Measurements from ENCODE around the gene GMDS. TPM values are rescaled to one million over a fixed set of nuclear protein-coding genes. Genes with fewer than 3 reads are reported as not detected.
A peak's percentile ranks its signal among the peaks of the same experiment; 100 is the strongest.

GMDS gene
- total and polyA plus RNA-seq, 2 of the 4 experiments (the other 2 are of a cell fraction), result 7.3 to 21.9 TPM

DNA sequence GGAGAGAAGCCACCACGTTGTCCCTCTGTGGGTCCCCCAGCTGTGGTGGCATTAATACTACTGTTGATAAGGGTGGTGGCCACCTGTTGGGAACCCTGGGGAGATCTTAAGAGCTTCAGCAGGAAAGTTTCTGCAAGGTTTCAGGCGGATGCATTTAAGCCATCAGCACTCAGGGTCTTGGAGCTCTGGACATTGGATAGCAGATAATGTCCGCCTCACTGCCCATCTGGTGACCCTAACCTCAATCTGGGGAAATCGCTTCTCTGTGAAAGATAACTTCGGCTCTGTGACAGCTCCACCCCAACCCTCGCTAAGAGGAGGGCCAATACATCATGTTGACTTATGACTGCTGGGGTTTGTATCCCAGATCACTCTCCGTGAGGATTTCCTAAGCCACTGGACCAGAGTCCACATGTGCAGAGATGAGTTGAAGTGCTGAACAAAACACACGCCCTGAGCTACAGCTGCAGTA, 542.8 kb downstream of the GMDS start:
- H3K79me1 ChIP-seq (ENCODE audit: low read depth in 1 of 2, low read length in 2 of 2), result 0 out of 4 replicates have a peak, but pooled peaks cover 0 to 6% of the 10 kb centered on the region in 2 experiments
- DNase-seq, result no peak
- H3K27ac ChIP-seq (ENCODE audit: insufficient read depth, low read length), result peak overlapping the region; percentile 12; the same call in 1 of the 2 replicates
- no peaks in the 10 kb centered on the region for H3K36me3 ChIP-seq (ENCODE audit: control insufficient read depth, insufficient read depth, low read length)
- H3K27me3 ChIP-seq (ENCODE audit: control insufficient read depth, insufficient read depth, low read length), result no peaks in the 10 kb centered on the region
- ATAC-seq (ENCODE audit: low read depth), result no peak; the same call in none of the 2 replicates
- H3K14ac ChIP-seq (replicated peaks; ENCODE audit: low read depth, low read length), result peak overlapping the region; percentile 92
- peak overlapping the region; percentile 66 for H2AK9ac ChIP-seq (replicated peaks; ENCODE audit: low read depth, low read length, poor library complexity)
- 30% methylated on average over 4 of the region's 8 CpGs; no CpG with 5 or more reads in 1 of the 2 experiments for WGBS, 2 experiments (ENCODE audit: extremely low coverage in 2 of 2, insufficient read length in 1 of 2)
- H2BK5ac ChIP-seq (ENCODE audit: low read depth, low read length, poor library complexity, severe bottlenecking), result peak overlapping the region; percentile 90
- H2BK20ac ChIP-seq (ENCODE audit: low read depth, low read length), result peak overlapping the region; percentile 99
- ChIA-PET POLR2A (ENCODE audit: unreplicated experiment) (interaction anchor here (1.3 kb wide), 1 partner anchor 16 kb away, joined by 3 read pairs; no protein-coding TSS in a partner anchor), CTCF (interaction anchor here (0.8 kb wide), 1 partner anchor 17 kb away, joined by 4 read pairs; no protein-coding TSS in a partner anchor)
- peak overlapping the region; percentile 47; the same call in 1 of the 2 replicates for H4K5ac ChIP-seq (ENCODE audit: low read depth, low read length)
- peak overlapping the region; percentile 98 for H3K4ac ChIP-seq (ENCODE audit: low read depth, low read length)
- H4K20me1 ChIP-seq (ENCODE audit: insufficient read depth, low read length), result no peaks in the 10 kb centered on the region
- H3K9ac ChIP-seq (ENCODE audit: low read depth, low read length), result no peak overlapping the region
- H3K18ac ChIP-seq (ENCODE audit: low read depth, low read length), result peak overlapping the region; percentile 78; the same call in 1 of the 2 replicates
- peaks cover 21% of the 10 kb centered on the region for H3K4me1 ChIP-seq (ENCODE audit: control insufficient read depth, insufficient read depth, low read length)
- in situ Hi-C loops (cut with MboI; ENCODE audit: low sequenced_read_pairs), result no loop called here
- peaks cover 19% of the 10 kb centered on the region for H3K9me1 ChIP-seq (ENCODE audit: insufficient read depth, low read length)
- H3K9me3 ChIP-seq (ENCODE audit: control insufficient read depth, insufficient read depth, low read length), result no peaks in the 10 kb centered on the region
- peak overlapping the region; percentile 74; the same call in 1 of the 2 replicates for H3K56ac ChIP-seq (ENCODE audit: extremely low read depth, insufficient read depth, low read length)
- intact Hi-C loops (cut with micrococcal nuclease), result loop anchor here (2.0 kb wide), 1 partner anchor 90 kb away; no protein-coding TSS in a partner anchor
- H2BK15ac ChIP-seq (ENCODE audit: low read depth, low read length), result peak overlapping the region; percentile 99; the same call in 2 of the 3 replicates
- H2AFZ ChIP-seq (replicated peaks; ENCODE audit: low read length, poor library complexity), result peak overlapping the region; percentile 40
- peak overlapping the region; percentile 97 for H3K23ac ChIP-seq (ENCODE audit: low read depth, low read length)
- BruUV-seq (replicated peaks), result no TSS peak
- dilution Hi-C loops (cut with HindIII; ENCODE audit: low sequenced_read_pairs, unreplicated experiment), result no loop called here
- no peak overlapping the region for H3K4me2 ChIP-seq (ENCODE audit: low read depth, low read length)
- peak overlapping the region; percentile 98 for H2BK120ac ChIP-seq (ENCODE audit: low read depth, low read length)
- H4K91ac ChIP-seq (ENCODE audit: insufficient read depth, low read depth, low read length), result peak overlapping the region; percentile 87
- H3K4me3 ChIP-seq (ENCODE audit: insufficient read depth, low read depth, low read length), result no peak overlapping the region
- H4K8ac ChIP-seq (ENCODE audit: low read depth in 2 of 2, low read length in 2 of 2), result peak overlapping the region; percentile 26 to 95
- peak overlapping the region; percentile 91 for H2AK5ac ChIP-seq (ENCODE audit: low read depth, low read length)
- TF ChIP-seq RFX5 (IDR thresholded peaks at IDR 0.05; ENCODE audit: low read depth, low read length) (no peak), MAZ (IDR thresholded peaks at IDR 0.05; ENCODE audit: borderline replicate concordance, low read depth, low read length) (no peak), RAD21 (IDR thresholded peaks at IDR 0.05; ENCODE audit: low read length) (no peak), MAFK (IDR thresholded peaks at IDR 0.05; ENCODE audit: low read depth, low read length) (no peak), BHLHE40 (IDR thresholded peaks at IDR 0.05; ENCODE audit: low read depth, low read length) (no peak)
- TF ChIP-seq, protein P1, sequence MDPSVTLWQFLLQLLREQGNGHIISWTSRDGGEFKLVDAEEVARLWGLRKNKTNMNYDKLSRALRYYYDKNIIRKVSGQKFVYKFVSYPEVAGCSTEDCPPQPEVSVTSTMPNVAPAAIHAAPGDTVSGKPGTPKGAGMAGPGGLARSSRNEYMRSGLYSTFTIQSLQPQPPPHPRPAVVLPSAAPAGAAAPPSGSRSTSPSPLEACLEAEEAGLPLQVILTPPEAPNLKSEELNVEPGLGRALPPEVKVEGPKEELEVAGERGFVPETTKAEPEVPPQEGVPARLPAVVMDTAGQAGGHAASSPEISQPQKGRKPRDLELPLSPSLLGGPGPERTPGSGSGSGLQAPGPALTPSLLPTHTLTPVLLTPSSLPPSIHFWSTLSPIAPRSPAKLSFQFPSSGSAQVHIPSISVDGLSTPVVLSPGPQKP (IDR thresholded peaks at IDR 0.05; ENCODE audit: borderline replicate concordance, low read depth, low read length), result no peak
